Tongue (tissue), 2 donors: ENCODE data around the gene SCFD2. TPM values are rescaled to one million over a fixed set of nuclear protein-coding genes. Genes with fewer than 3 reads are reported as not detected.
A peak's percentile ranks its signal among the peaks of the same experiment; 100 is the strongest.

Source experiments
- DNase-seq: peaks from one replicate; pipeline ENCODE4 v3.0.0-alpha.2; 2015
- total RNA-seq: library from RNA; depleted of rRNA; stranded (reverse); fragments of >200 nt; gene quantifications from one replicate; pipeline ENCODE4 v1.2.3, GENCODE V29; 2014

SCFD2 gene
- total RNA-seq, 1 donor from 2014 or later: 34.3 TPM

- DNase-seq: no peak
Measured at GRCh38 chr4:52952540-52952939, 413.3 kb downstream of the SCFD2 start.

- DNase-seq: no peak
Measured at GRCh38 chr4:52951016-52951415, 414.8 kb downstream of the SCFD2 start.

- DNase-seq: no peak
Measured at GRCh38 chr4:52950226-52950625, 415.6 kb downstream of the SCFD2 start.

GRCh38 chr4:52949336-52949735 lies 416.5 kb downstream of the SCFD2 start:
- DNase-seq: no peak

- DNase-seq: no peak
Measured at GRCh38 chr4:52948057-52948423, 417.8 kb downstream of the SCFD2 start.

- DNase-seq: no peak
Measured at GRCh38 chr4:52947401-52948056, 418.3 kb downstream of the SCFD2 start.

DNA sequence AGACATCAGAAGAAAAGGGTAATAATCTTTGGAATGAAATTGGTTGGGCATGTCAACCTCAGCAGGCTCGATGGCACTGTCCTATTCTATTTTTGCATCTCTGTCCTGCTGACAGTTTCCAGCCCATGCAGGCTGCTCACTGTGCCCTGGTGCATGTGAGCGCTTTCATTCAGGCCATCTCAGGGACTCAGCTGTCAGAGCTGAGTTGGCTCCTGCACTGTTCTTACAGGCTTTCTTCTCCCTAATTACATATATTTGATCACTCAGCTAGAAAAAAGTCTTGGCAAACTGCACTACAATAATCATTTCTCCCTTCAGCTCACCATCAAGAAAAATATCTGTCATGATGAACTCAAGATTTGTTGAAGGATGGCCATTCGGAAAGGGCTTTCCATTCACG lies 419.0 kb downstream of the SCFD2 start:
- DNase-seq: peak; percentile 63

DNA sequence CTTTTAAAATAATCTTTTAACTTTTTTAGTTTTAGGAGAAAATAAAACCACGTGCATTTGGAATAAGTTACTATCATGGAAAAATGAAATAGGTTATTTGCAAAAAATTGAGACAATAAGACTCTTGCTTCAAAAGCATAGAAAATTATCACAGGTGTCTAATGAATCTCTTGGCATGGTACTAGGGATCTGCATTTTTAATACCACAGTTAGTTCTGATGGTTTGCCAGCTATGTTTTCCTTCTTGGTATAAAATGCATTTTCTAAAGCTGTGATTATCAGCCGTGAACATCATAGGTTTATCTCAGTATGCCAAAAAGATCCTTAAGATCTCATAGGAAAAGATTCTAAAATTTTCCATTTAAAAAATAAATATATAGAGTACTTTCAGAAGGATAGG lies 419.9 kb downstream of the SCFD2 start:
- no peak for DNase-seq

DNA sequence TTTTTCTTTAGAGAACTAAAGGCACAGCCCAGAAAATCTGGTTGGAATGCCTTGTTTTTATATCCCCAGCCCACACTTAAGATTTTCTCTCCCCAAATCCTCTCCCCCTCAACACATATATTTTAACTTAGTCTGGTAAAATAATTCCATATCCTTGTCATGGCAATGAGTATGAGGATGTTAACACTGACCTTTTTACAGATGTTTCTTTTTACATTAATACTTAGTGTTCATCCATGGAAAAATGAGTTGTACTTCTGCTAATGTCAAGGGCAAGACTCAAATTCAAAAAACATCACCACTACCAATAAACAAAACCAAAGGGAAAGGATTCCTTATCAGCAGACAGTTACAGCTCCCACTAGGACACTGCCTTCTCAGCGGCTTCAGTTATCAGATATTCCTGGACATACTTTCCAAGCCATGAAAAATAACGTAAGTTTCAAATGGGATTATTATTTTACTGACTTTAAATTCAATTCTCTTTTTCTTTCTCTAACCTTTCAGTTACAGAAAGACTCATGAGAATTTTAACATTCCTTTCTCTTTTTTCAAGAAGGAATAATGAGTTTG lies 420.4 kb downstream of the SCFD2 start:
- no peak for DNase-seq

GRCh38 chr4:52943677-52944076 lies 422.2 kb downstream of the SCFD2 start:
- DNase-seq: no peak

- DNase-seq: no peak
Measured at GRCh38 chr4:52942936-52943335, 422.9 kb downstream of the SCFD2 start.

GRCh38 chr4:52941450-52941849 lies 424.4 kb downstream of the SCFD2 start:
- DNase-seq: no peak

DNA sequence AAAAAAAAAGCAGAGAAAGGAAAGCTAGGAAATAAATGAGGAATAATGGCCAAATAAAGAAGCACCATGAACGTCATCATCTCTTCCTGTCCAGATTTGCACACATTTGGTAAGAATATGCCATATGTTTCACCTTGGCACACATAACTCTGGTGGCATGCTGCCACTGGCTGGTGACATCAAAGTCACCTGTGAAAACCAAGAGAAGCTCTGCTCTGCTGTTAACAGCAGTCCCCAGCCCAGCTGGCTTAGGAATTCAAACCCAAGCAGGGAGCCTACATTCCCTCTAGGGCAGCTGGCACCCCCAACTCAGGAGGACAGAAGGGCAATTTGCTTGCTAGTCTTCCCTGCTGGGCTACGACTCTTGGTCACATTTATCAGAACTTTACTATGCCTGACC lies 426.1 kb downstream of the SCFD2 start:
- DNase-seq: peak; percentile 48

- DNase-seq: no peak
Measured at GRCh38 chr4:52939325-52939724, 426.5 kb downstream of the SCFD2 start.

DNA sequence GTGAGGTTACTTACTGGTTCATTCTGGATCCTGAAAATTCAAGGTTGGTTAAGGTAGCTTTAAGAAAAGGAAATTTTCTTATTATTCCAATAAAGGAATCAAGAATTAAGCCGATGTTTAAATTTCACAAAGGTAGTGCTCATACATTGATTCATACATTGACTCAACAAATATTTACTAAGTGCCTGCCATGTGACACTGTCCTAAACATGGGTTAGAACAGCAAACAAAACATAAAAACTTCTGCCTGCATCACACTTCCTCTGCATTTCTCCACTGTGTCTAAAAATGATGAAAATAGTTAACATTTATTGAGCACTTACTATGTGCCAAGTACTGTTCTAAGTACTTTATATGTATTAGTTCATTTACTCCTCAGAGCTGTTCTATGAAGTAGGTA lies 428.0 kb downstream of the SCFD2 start:
- DNase-seq: no peak

GRCh38 chr4:52936729-52937128 lies 429.1 kb downstream of the SCFD2 start:
- DNase-seq: no peak

GRCh38 chr4:52935317-52935716 lies 430.5 kb downstream of the SCFD2 start:
- no peak for DNase-seq

DNA sequence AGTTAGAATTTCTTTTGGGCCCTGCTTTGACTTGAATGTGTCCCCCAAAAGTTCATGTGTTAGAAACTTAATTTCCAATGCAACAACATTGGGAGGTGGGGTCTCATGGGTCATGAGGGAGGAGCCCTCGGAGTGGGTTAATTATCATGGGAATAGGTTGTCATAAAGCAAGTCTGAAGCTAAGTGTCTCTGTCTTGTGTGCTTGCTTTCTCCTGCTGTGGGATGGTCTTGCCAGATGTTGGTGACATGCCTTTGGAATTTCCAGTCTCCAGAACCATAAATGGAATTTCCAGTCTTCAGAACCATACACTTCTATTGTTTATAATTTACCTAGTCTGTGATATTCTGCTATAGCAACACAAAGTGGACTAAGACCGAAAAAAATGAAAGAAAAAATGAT lies 432.1 kb downstream of the SCFD2 start:
- no peak for DNase-seq

DNA sequence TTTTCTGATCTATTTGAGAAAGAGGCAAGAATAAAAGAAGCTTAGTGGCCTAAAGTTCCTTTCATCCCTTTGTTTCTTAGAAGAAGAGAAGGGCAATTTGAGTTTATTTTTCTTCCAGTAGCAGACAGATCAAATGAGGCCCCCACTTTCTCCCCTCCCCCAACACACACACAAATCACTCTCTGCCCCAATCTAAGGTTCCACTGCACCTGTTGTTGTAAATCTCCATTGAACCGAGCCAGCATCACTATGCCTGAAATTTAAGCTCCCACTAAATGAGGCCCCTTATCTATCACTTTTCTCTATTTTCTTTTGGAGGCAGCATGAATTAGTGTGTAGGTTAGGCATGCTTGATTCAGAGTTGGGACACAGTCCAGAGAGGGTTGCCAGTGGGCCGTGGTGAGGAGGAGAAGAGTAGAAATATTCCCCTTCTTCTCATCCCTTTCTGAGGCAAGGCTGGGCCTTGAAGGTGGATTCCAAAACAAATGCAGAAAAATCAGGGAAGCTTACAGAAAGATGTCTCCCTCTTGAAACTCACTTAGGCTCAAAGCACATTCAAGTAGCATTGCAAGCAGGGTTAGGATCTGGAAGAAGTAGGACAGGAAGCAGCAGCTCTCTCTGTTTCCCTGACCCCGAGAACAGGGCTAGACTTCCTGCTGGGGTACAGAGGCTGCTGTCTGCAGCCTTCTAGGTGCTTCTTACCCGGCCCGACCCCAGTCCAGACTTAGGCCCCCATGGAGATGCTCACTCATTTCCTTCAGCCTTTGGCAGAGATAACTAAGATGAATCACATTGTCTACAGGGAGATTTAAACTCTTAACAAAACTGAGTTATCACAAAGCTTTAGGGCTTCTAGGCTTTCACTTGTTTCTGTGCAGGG lies 433.0 kb downstream of the SCFD2 start:
- DNase-seq: peak; percentile 60

DNA sequence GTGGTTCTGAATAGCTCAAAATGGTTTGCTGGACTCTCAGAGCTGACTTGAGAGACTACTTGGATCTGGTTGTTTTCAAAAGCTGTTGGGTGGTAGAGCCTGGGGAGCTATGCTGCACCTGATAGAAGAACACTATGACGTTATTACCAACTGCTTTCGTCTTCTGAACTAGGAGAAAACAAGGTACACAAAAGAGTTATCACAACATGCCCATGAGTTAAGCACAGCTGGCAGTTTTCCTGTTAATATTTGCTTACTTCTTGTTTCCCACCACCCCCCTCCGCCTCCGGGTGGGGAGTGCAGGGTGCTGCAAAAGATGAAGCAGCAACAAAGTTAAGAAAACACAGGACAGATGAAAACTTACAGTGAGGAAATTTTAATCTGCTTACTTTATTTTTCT lies 434.6 kb downstream of the SCFD2 start:
- DNase-seq: no peak

DNA sequence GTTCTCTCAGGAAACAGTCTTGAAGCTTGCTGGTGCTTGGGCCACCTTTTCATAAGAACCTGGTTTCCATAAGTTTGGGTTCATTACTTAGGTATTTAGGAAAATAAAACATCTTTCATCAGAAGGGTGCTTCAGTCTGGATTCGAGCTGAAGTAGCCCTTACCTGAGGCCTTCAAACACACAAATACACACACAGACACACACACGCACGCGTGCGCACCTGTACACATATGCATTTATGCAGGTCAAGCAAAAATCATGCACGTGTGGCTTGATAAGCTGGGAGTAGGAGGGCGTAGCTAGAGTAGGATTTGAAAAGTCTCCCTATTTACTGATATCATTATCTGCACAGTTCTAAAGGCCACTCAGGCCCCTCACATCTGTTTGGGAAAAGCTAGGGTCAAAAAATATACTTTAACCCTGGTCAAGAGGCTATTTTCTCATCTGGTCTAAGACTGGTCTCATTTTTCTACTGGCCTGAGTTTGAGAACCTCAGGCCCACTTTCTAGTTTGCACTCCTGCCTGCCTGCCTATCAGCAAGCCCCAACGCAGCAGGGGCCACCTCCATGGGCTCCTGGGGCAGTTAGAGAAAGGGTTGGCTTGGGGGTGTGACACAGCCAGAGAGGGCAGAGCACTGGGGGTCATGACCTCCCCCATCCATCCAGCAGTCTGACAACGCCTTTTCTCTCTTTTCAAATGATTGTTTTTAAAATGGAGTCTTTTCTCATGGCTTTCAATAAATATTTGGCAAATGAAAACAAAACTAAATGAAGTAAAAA lies 439.5 kb downstream of the SCFD2 start:
- DNase-seq: no peak

GRCh38 chr4:52925531-52925968 lies 440.3 kb downstream of the SCFD2 start:
- DNase-seq: no peak

DNA sequence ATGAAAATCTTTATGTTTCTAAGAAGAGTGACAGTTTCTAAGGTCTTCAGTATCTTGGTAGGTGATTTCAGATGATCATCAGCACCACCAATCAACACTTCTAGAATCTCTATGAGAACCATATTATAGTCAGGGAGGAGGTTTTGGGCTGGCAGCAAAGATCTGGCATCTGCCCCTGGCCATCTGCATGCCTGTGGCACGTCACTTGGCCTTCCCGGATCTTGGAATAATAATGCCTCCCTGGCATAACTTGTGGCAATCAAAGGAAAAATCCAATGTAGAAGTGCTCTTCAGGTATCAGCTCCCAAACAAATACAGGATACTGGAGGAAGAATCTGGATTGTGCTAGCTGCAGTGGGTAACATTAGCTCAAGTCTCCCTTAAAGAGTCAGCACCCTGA lies 446.4 kb downstream of the SCFD2 start:
- DNase-seq: no peak
